Astrocyte (in vitro differentiated cells and primary cell): ENCODE results near the gene PADI2. TPM values are rescaled to one million over a fixed set of nuclear protein-coding genes. Genes with fewer than 3 reads are reported as not detected.

ENCODE experiments used
- DNase-seq: peaks from one replicate; pipeline ENCODE4 v3.0.0-alpha.2; 2010; ENCODE audit warnings: low read depth
- FAIRE-seq: peaks from 2 replicates; lab custom pipeline; 2011; peaks lifted over from hg19 to GRCh38; lab: Jason Lieb, UNC
- H2AFZ ChIP-seq: 2 replicates; pipeline ENCODE4 v1.6.0; 2012; ENCODE audit warnings: low read depth, low read length, inconsistent platforms
- H3K27ac ChIP-seq: 2 replicates; pipeline ENCODE4 v1.5.1; 2011; ENCODE audit warnings: low read depth, low read length, inconsistent platforms
- H3K27me3 ChIP-seq: 2 replicates; pipeline ENCODE4 v1.6.0; 2011; ENCODE audit warnings: low read length, inconsistent platforms; ENCODE audit not compliant: insufficient read depth
- H3K36me3 ChIP-seq: 2 replicates; pipeline ENCODE4 v1.5.1; 2011; ENCODE audit warnings: low read length, inconsistent platforms; ENCODE audit not compliant: insufficient read depth
- H3K4me1 ChIP-seq: 2 replicates; pipeline ENCODE4 v1.5.1; 2011; ENCODE audit warnings: low read length, inconsistent platforms; ENCODE audit not compliant: insufficient read depth
- H3K4me2 ChIP-seq: 2 replicates; pipeline ENCODE4 v1.6.0; 2012; ENCODE audit warnings: low read length, inconsistent platforms
- H3K4me3 ChIP-seq: 2 replicates; pipeline ENCODE4 v1.5.1; 2011; ENCODE audit warnings: low read depth, mild to moderate bottlenecking, low read length, inconsistent platforms; ENCODE audit not compliant: insufficient read depth
- H3K79me2 ChIP-seq: 2 replicates; pipeline ENCODE4 v1.6.0; 2012; ENCODE audit warnings: mild to moderate bottlenecking, low read length, inconsistent platforms; ENCODE audit not compliant: insufficient read depth
- H3K9ac ChIP-seq: 2 replicates; pipeline ENCODE4 v1.6.0; 2012; ENCODE audit warnings: mild to moderate bottlenecking, low read length, inconsistent platforms
- H3K9me3 ChIP-seq: 2 replicates; pipeline ENCODE4 v1.5.1; 2012; ENCODE audit warnings: low read depth, mild to moderate bottlenecking, low read length, inconsistent platforms; ENCODE audit not compliant: insufficient read depth
- H4K20me1 ChIP-seq: 2 replicates; pipeline ENCODE4 v1.6.0; 2012; ENCODE audit warnings: low read length, inconsistent platforms; ENCODE audit not compliant: insufficient read depth
- H3K27ac Mint-ChIP-seq: one replicate; pipeline ENCODE4 v1.8.0; 2021; ENCODE audit warnings: mild to moderate bottlenecking, mixed read lengths; ENCODE audit not compliant: unreplicated experiment
- H3K27me3 Mint-ChIP-seq: one replicate; pipeline ENCODE4 v1.8.0; 2021; ENCODE audit warnings: low read depth, mixed read lengths; ENCODE audit not compliant: unreplicated experiment
- H3K36me3 Mint-ChIP-seq: one replicate; pipeline ENCODE4 v1.8.0; 2021; ENCODE audit warnings: low read depth, mixed read lengths; ENCODE audit not compliant: unreplicated experiment
- H3K4me1 Mint-ChIP-seq: one replicate; pipeline ENCODE4 v1.8.0; 2021; ENCODE audit warnings: low read depth, mixed read lengths; ENCODE audit not compliant: unreplicated experiment
- H3K4me3 Mint-ChIP-seq: one replicate; pipeline ENCODE4 v1.8.0; 2021; ENCODE audit warnings: mild to moderate bottlenecking, moderate library complexity, mixed read lengths; ENCODE audit not compliant: unreplicated experiment
- H3K9me3 Mint-ChIP-seq: one replicate; pipeline ENCODE4 v1.8.0; 2021; ENCODE audit warnings: mild to moderate bottlenecking, mixed read lengths; ENCODE audit not compliant: unreplicated experiment
- CTCF ChIP-seq: IDR thresholded peaks from 2 replicates; pipeline ENCODE4 v1.5.1; 2011; ENCODE audit warnings: low read depth, mild to moderate bottlenecking, inconsistent platforms, low read length, moderate library complexity; ENCODE audit not compliant: insufficient read depth
- EZH2 ChIP-seq: IDR thresholded peaks from 2 replicates; pipeline ENCODE4 v1.6.1; 2012; ENCODE audit warnings: mild to moderate bottlenecking, low read length, inconsistent platforms; ENCODE audit not compliant: insufficient read depth
- total RNA-seq: library from RNA; stranded (reverse); gene quantifications from 2 replicates; pipeline ENCODE4 v1.2.1, GENCODE V29; 2021

The PADI2 gene
- total RNA-seq, 1 donor from 2014 or later, result 0.48 TPM

DNA sequence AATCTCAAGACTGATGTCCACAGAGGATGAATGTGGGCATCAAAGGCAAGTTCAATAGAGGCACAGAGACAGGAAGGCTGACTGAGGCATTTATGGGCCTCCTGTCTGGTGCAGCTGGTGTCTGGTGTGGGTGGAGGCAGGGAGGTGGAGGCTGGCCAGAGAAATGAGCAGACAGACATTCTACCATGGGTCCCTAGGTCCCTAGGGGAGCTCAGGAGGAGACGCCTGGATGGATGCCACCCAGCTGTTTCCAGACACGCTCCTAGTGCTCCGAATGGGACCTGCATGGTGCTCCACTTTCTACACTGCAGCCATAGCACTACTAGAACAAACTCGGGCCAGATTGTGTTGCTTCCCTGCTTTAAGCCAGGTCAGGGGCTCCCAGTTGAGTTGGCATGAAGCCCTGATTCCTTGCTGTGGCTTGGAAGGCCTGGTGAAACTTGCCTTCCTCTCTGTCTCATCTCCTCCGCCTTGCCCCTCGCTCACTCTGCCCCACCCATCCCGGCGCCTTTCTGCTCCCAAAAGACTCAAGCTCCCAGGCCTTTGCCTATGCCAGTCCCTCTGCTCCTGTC is 25.3 kb downstream of the PADI2 start:
- H3K27me3 Mint-ChIP-seq, result peaks cover 19% of the 10 kb centered on the region

DNA sequence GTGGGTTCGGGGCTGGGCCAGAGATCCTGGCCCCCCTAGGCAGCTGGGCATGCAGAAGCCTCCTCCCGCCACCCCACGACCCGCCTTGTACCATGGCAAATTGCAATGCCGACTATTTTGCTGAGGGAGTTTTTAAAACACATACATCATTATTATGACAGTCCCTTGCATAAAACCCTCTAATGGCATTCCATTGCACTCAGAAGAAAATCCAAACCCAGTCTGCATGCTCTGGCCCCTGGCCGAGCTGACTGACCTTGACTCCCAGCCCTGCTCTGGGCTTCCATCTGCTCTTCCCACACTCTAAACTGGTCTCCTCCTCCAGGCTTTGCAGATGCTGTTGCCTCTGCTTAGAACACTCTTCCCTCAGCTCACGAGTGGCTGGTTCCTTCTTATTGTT is 28.0 kb downstream of the PADI2 start:
- no peaks in the 10 kb centered on the region for H4K20me1 ChIP-seq
- H3K4me1 ChIP-seq, result no peaks in the 10 kb centered on the region
- H3K36me3 Mint-ChIP-seq, result peaks cover 3% of the 10 kb centered on the region
- H3K4me3 Mint-ChIP-seq, result no peak overlapping the region
- H3K27ac Mint-ChIP-seq, result no peak overlapping the region
- H3K4me3 ChIP-seq, result no peak overlapping the region
- peaks cover 19% of the 10 kb centered on the region for H3K27me3 Mint-ChIP-seq
- no peak for DNase-seq
- H3K4me1 Mint-ChIP-seq, result peaks cover 2% of the 10 kb centered on the region
- no peak for FAIRE-seq
- H2AFZ ChIP-seq, result no peak overlapping the region
- peaks cover 4% of the 10 kb centered on the region for H3K9me3 Mint-ChIP-seq
- peaks cover 7% of the 10 kb centered on the region for H3K27me3 ChIP-seq
- H3K36me3 ChIP-seq, result no peaks in the 10 kb centered on the region
- H3K9ac ChIP-seq, result no peak overlapping the region
- H3K4me2 ChIP-seq, result no peak overlapping the region
- no peaks in the 10 kb centered on the region for H3K79me2 ChIP-seq
- TF ChIP-seq CTCF, result no peak
- no peak for TF ChIP-seq EZH2
- H3K27ac ChIP-seq, result no peak overlapping the region
- H3K9me3 ChIP-seq, result no peaks in the 10 kb centered on the region

More for the DNA sequence above, 25.3 kb downstream of the PADI2 start:
- Histone ChIP-seq H3K79me2 (no peaks in the 10 kb centered on the region), H3K9me3 (no peaks in the 10 kb centered on the region), H3K27me3 (peaks cover 6% of the 10 kb centered on the region), H3K27ac (no peak overlapping the region), H4K20me1 (no peaks in the 10 kb centered on the region), H3K4me2 (no peak overlapping the region), H3K36me3 (no peaks in the 10 kb centered on the region), H3K4me1 (no peaks in the 10 kb centered on the region), H2AFZ (no peak overlapping the region), H3K4me3 (no peak overlapping the region), H3K9ac (no peak overlapping the region)
- Mint-ChIP-seq H3K4me1 (peaks cover 2% of the 10 kb centered on the region), H3K27ac (no peak overlapping the region), H3K36me3 (peaks cover 3% of the 10 kb centered on the region), H3K9me3 (peaks cover 2% of the 10 kb centered on the region), H3K4me3 (no peak overlapping the region)
- TF ChIP-seq CTCF, result no peak
- no peak for TF ChIP-seq EZH2
- DNase-seq, result no peak
- no peak for FAIRE-seq

DNA sequence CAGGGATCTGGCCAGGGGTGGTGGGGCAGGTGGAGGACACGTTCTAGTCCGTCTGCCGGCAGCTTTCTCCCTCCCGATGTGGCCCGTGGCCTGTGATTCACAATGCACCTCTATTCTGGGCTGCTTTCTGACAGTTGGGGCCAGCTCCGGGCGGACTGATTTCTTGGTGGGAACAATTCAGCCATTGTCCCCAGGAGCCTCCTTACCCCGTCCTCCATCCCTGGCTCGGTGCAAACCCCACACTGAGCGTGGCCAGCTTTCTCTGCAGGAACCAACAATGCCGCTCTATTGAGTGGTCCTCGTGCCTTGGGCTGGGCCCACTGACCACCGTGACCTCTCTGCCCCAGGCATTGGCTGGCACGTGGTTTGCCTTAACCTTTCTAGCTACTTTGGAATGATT is 29.7 kb downstream of the PADI2 start:
- H3K27ac ChIP-seq, result no peak overlapping the region
- no peak overlapping the region for H3K4me2 ChIP-seq
- Mint-ChIP-seq H3K27ac (no peak overlapping the region), H3K4me3 (no peak overlapping the region), H3K36me3 (peaks cover 3% of the 10 kb centered on the region), H3K4me1 (peaks cover 2% of the 10 kb centered on the region), H3K9me3 (peaks cover 4% of the 10 kb centered on the region), H3K27me3 (peaks cover 18% of the 10 kb centered on the region)
- H3K4me3 ChIP-seq, result no peak overlapping the region
- H3K79me2 ChIP-seq, result no peaks in the 10 kb centered on the region
- DNase-seq (no peak), FAIRE-seq (no peak)
- no peaks in the 10 kb centered on the region for H3K36me3 ChIP-seq
- H2AFZ ChIP-seq, result no peak overlapping the region
- no peaks in the 10 kb centered on the region for H3K4me1 ChIP-seq
- TF ChIP-seq EZH2 (no peak), CTCF (no peak)
- H3K9me3 ChIP-seq, result no peaks in the 10 kb centered on the region
- no peak overlapping the region for H3K9ac ChIP-seq
- H4K20me1 ChIP-seq, result no peaks in the 10 kb centered on the region
- H3K27me3 ChIP-seq, result peaks cover 3% of the 10 kb centered on the region
